HCT116 (cell line): Measurements from ENCODE around the gene HES5.

Source experiments
- CEBPB ChIP-seq: IDR thresholded peaks from 2 replicates; pipeline ENCODE4 v1.6.1; 2012; ENCODE audit warnings: low read depth
- EZH2 ChIP-seq: fragments of 200-600 bp; sonication (generic); IDR thresholded peaks from 2 replicates; pipeline ENCODE4 v1.6.1; 2017; ENCODE audit warnings: antibody characterized with exemption, mixed run types
- EZH2phosphoT487 ChIP-seq: fragments of 200-600 bp; IDR thresholded peaks from 2 replicates; pipeline ENCODE4 v1.6.1; 2018; ENCODE audit warnings: antibody characterized with exemption, borderline replicate concordance
- FOSL1 ChIP-seq: IDR thresholded peaks from 2 replicates; pipeline ENCODE4 v1.6.1; 2012; ENCODE audit warnings: low read depth
- POLR2A ChIP-seq: IDR thresholded peaks from 2 replicates; pipeline ENCODE4 v1.7.0; 2011; ENCODE audit warnings: borderline replicate concordance; ENCODE audit not compliant: insufficient read depth, insufficient read length; ENCODE audit errors: extremely low read depth
- POLR2AphosphoS5 ChIP-seq: IDR thresholded peaks from 2 replicates; pipeline ENCODE4 v1.6.1; 2011; ENCODE audit warnings: mild to moderate bottlenecking, low read depth, low read length, moderate library complexity
- RAD21 ChIP-seq: IDR thresholded peaks from 2 replicates; pipeline ENCODE4 v1.6.1; 2012; ENCODE audit warnings: low read depth, mild to moderate bottlenecking
- SIN3A ChIP-seq: IDR thresholded peaks from 2 replicates; pipeline ENCODE4 v1.6.1; 2012; ENCODE audit warnings: low read depth
- SP1 ChIP-seq: IDR thresholded peaks from 2 replicates; pipeline ENCODE4 v1.6.1; 2012; ENCODE audit warnings: low read depth
- SRF ChIP-seq: IDR thresholded peaks from 2 replicates; pipeline ENCODE4 v1.6.1; 2012; ENCODE audit warnings: low read depth
- TF ChIP-seq, protein P1 (sequence below), 3 experiments: fragments of 200-600 bp in 1 of 3; sonication (generic) in 1 of 3; IDR thresholded peaks in 2 of 3; conservative IDR thresholded peaks in 1 of 3; 2 replicates each; pipeline ENCODE4 v1.5.1; 2012 to 2017; ENCODE audit warnings: low read depth in 2 of 3, low read length in 2 of 3, antibody characterized with exemption in 1 of 3, borderline replicate concordance in 1 of 3, control low read depth in 1 of 3, mild to moderate bottlenecking in 1 of 3, mixed read lengths in 1 of 3, mixed run types in 1 of 3, moderate library complexity in 1 of 3; ENCODE audit not compliant: insufficient read depth in 1 of 3
- TF ChIP-seq, protein P2 (sequence below): IDR thresholded peaks from 2 replicates; pipeline ENCODE4 v1.6.1; 2012; ENCODE audit warnings: low read depth
- TF ChIP-seq, protein P3 (sequence below): IDR thresholded peaks from 2 replicates; pipeline ENCODE4 v1.6.1; 2012

DNA sequence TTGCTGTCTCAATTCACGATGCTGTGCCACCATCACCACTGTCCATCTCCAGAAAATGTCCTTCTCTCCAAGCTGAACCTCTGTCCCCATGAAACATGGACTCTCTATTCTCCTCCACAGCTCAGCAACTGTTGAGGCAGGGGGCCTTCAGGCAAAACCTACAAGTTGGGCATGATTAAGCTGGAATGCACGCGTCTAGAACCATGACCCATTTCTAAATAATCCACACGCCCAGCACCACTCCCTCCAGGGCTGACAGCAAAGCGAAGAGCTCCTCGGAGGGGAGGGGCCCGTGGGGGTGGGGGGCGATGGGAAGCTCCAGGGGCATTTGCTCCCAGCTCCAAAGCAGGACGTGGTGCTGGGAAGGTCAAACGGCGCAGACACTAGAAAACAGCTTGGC is 3.3 kb upstream of the HES5 start:
- TF ChIP-seq EZH2 (no peak), SIN3A (no peak), CEBPB (no peak), POLR2A (no peak), EZH2phosphoT487 (no peak), POLR2AphosphoS5 (no peak), FOSL1 (no peak), SP1 (no peak), SRF (no peak), RAD21 (no peak)
- TF ChIP-seq, protein P1, sequence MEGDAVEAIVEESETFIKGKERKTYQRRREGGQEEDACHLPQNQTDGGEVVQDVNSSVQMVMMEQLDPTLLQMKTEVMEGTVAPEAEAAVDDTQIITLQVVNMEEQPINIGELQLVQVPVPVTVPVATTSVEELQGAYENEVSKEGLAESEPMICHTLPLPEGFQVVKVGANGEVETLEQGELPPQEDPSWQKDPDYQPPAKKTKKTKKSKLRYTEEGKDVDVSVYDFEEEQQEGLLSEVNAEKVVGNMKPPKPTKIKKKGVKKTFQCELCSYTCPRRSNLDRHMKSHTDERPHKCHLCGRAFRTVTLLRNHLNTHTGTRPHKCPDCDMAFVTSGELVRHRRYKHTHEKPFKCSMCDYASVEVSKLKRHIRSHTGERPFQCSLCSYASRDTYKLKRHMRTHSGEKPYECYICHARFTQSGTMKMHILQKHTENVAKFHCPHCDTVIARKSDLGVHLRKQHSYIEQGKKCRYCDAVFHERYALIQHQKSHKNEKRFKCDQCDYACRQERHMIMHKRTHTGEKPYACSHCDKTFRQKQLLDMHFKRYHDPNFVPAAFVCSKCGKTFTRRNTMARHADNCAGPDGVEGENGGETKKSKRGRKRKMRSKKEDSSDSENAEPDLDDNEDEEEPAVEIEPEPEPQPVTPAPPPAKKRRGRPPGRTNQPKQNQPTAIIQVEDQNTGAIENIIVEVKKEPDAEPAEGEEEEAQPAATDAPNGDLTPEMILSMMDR (IDR thresholded peaks at IDR 0.05 in 2 of 3, conservative IDR thresholded peaks at IDR 0.05 in 1 of 3; ENCODE audit: borderline replicate concordance in 1 of 3, insufficient read depth in 1 of 3, low read depth in 2 of 3, low read length in 2 of 3): no peak
- TF ChIP-seq, protein P2, sequence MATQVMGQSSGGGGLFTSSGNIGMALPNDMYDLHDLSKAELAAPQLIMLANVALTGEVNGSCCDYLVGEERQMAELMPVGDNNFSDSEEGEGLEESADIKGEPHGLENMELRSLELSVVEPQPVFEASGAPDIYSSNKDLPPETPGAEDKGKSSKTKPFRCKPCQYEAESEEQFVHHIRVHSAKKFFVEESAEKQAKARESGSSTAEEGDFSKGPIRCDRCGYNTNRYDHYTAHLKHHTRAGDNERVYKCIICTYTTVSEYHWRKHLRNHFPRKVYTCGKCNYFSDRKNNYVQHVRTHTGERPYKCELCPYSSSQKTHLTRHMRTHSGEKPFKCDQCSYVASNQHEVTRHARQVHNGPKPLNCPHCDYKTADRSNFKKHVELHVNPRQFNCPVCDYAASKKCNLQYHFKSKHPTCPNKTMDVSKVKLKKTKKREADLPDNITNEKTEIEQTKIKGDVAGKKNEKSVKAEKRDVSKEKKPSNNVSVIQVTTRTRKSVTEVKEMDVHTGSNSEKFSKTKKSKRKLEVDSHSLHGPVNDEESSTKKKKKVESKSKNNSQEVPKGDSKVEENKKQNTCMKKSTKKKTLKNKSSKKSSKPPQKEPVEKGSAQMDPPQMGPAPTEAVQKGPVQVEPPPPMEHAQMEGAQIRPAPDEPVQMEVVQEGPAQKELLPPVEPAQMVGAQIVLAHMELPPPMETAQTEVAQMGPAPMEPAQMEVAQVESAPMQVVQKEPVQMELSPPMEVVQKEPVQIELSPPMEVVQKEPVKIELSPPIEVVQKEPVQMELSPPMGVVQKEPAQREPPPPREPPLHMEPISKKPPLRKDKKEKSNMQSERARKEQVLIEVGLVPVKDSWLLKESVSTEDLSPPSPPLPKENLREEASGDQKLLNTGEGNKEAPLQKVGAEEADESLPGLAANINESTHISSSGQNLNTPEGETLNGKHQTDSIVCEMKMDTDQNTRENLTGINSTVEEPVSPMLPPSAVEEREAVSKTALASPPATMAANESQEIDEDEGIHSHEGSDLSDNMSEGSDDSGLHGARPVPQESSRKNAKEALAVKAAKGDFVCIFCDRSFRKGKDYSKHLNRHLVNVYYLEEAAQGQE: no peak
- TF ChIP-seq, protein P3, sequence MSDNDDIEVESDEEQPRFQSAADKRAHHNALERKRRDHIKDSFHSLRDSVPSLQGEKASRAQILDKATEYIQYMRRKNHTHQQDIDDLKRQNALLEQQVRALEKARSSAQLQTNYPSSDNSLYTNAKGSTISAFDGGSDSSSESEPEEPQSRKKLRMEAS: no peak
